ENCODE data around the gene TICRR. TPM values are rescaled to one million over a fixed set of nuclear protein-coding genes. Genes with fewer than 3 reads are reported as not detected.
A peak's percentile ranks its signal among the peaks of the same experiment; 100 is the strongest.

Gene TICRR
- total and polyA plus RNA-seq, 2 of the 13 experiments (the other 11 are each of a cell fraction or from before 2014, with no cell fraction given) = 4.1 to 14.3 TPM

- TF ChIP-seq ZNF513 (CRISPR knock-in tag; conservative IDR thresholded peaks at IDR 0.05) (no peak), HNF1B (CRISPR knock-in tag; IDR thresholded peaks at IDR 0.05) (no peak; the same call in 1 of the 2 replicates), MTF2 (CRISPR knock-in tag; IDR thresholded peaks at IDR 0.05; ENCODE audit: borderline replicate concordance) (no peak), ZNF839 (CRISPR knock-in tag; IDR thresholded peaks at IDR 0.05; ENCODE audit: borderline replicate concordance) (no peak), ZNF530 (CRISPR knock-in tag; IDR thresholded peaks at IDR 0.05; ENCODE audit: low read depth) (no peak), ZNF772 (CRISPR knock-in tag; IDR thresholded peaks at IDR 0.05) (no peak), BATF2 (CRISPR knock-in tag; IDR thresholded peaks at IDR 0.05) (peak; percentile 96), PRPF4 (IDR thresholded peaks at IDR 0.05; ENCODE audit: low read depth, low read length, poor library complexity, severe bottlenecking) (no peak), ATF4 (CRISPR knock-in tag; IDR thresholded peaks at IDR 0.05) (peak in 1 of 2 experiments; percentile 81; a peak in 2 of 4 replicates), ZBTB42 (CRISPR knock-in tag; IDR thresholded peaks at IDR 0.05) (no peak), TCF7L2 (IDR thresholded peaks at IDR 0.05; ENCODE audit: low read depth, low read length) (no peak), TOPORS (CRISPR knock-in tag; IDR thresholded peaks at IDR 0.05) (peak; percentile 81), JUND (CRISPR knock-in tag; IDR thresholded peaks at IDR 0.05) (no peak), ZNF597 (CRISPR knock-in tag; IDR thresholded peaks at IDR 0.05) (no peak), NFKB2 (CRISPR knock-in tag; IDR thresholded peaks at IDR 0.05; ENCODE audit: borderline replicate concordance) (peak; percentile 53; the same call in 1 of the 2 replicates), SMAD1 (CRISPR knock-in tag; IDR thresholded peaks at IDR 0.05; ENCODE audit: borderline replicate concordance, low read depth) (no peak), ZNF761 (CRISPR knock-in tag; conservative IDR thresholded peaks at IDR 0.05) (no peak), PHB2 (IDR thresholded peaks at IDR 0.05; ENCODE audit: partially characterized antibody) (no peak), ZBTB21 (CRISPR knock-in tag; IDR thresholded peaks at IDR 0.05) (no peak), KMT2A (CRISPR knock-in tag; IDR thresholded peaks at IDR 0.05) (no peak; the same call in 1 of the 2 replicates), ZBTB44 (CRISPR knock-in tag; IDR thresholded peaks at IDR 0.05) (no peak)
Observed at GRCh38 chr15:89575146-89575655, at the start of gene TICRR (continued).
